Measurements from ENCODE around the gene MPG. TPM values are rescaled to one million over a fixed set of nuclear protein-coding genes. Genes with fewer than 3 reads are reported as not detected.

The MPG gene
- total and polyA plus RNA-seq, 4 donors: 25.4 to 84.1 (median 37.5) TPM

DNA sequence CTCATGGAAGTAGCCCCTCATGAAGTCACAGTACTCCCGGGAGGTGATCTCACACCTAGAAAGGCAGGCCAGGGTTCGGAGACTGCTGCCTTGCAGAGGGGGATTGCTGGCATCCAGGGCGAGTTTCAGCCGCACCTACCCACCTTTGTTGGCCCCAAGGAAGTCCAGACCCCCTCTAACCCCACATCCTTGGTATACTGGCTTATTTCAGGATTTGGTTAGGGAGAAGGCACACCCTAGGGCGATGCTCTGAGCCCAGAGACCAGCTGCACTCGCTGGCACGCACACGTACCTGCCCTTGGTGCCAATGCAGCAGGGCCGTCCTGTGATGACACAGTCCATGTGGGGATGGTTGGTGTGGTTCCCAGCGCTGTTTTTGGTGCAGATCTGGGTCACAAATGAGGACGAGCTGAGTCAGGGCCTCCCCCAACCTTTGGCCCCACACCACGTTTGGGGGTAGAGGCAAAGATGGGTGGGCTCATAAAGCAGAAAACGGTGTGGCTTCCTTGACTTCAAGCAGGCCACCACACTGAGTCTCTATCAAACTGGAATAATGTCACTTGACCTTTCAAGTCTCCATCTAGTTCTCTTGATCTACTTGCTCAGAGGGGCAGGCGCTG, 18.5 kb upstream of the MPG start:
- H3K9me3 ChIP-seq (ENCODE audit: control insufficient read depth in 4 of 4, low read length in 3 of 4): no peaks in the 10 kb centered on the region
- H3K4me3 ChIP-seq (ENCODE audit: low read depth in 1 of 3, low read length in 3 of 3): no peak overlapping the region
- 90% methylated on average over 14 of the region's 14 CpGs for WGBS
- H3K9ac ChIP-seq (ENCODE audit: low read depth in 1 of 2, low read length in 2 of 2): no peak overlapping the region
- no peak overlapping the region for H3K27ac ChIP-seq (ENCODE audit: low read depth in 1 of 2, low read length in 2 of 2)
- peaks cover 0 to 9% (median 2%) of the 10 kb centered on the region in 4 donors for H3K4me1 ChIP-seq (ENCODE audit: control insufficient read depth in 4 of 4, insufficient read depth in 4 of 4, low read length in 3 of 4)
- TF ChIP-seq FOXA1 (IDR thresholded peaks at IDR 0.05) (no peak), MAX (IDR thresholded peaks at IDR 0.05) (no peak), HNF4A (conservative IDR thresholded peaks at IDR 0.05) (no peak), NR2F2 (IDR thresholded peaks at IDR 0.05) (no peak), TAF1 (conservative IDR thresholded peaks at IDR 0.05) (no peak), HNF4G (IDR thresholded peaks at IDR 0.05) (no peak), SP1 (IDR thresholded peaks at IDR 0.05) (no peak), YY1 (IDR thresholded peaks at IDR 0.05) (no peak), RAD21 (IDR thresholded peaks at IDR 0.05) (no peak), FOXA2 (IDR thresholded peaks at IDR 0.05) (no peak), GABPA (IDR thresholded peaks at IDR 0.05 in 1 of 2, conservative IDR thresholded peaks at IDR 0.05 in 1 of 2) (no peak), JUND (IDR thresholded peaks at IDR 0.05) (no peak)
- TF ChIP-seq, protein P1, sequence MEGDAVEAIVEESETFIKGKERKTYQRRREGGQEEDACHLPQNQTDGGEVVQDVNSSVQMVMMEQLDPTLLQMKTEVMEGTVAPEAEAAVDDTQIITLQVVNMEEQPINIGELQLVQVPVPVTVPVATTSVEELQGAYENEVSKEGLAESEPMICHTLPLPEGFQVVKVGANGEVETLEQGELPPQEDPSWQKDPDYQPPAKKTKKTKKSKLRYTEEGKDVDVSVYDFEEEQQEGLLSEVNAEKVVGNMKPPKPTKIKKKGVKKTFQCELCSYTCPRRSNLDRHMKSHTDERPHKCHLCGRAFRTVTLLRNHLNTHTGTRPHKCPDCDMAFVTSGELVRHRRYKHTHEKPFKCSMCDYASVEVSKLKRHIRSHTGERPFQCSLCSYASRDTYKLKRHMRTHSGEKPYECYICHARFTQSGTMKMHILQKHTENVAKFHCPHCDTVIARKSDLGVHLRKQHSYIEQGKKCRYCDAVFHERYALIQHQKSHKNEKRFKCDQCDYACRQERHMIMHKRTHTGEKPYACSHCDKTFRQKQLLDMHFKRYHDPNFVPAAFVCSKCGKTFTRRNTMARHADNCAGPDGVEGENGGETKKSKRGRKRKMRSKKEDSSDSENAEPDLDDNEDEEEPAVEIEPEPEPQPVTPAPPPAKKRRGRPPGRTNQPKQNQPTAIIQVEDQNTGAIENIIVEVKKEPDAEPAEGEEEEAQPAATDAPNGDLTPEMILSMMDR (IDR thresholded peaks at IDR 0.05; ENCODE audit: low read depth, low read length, missing input control): no peak
- TF ChIP-seq, protein P2, sequence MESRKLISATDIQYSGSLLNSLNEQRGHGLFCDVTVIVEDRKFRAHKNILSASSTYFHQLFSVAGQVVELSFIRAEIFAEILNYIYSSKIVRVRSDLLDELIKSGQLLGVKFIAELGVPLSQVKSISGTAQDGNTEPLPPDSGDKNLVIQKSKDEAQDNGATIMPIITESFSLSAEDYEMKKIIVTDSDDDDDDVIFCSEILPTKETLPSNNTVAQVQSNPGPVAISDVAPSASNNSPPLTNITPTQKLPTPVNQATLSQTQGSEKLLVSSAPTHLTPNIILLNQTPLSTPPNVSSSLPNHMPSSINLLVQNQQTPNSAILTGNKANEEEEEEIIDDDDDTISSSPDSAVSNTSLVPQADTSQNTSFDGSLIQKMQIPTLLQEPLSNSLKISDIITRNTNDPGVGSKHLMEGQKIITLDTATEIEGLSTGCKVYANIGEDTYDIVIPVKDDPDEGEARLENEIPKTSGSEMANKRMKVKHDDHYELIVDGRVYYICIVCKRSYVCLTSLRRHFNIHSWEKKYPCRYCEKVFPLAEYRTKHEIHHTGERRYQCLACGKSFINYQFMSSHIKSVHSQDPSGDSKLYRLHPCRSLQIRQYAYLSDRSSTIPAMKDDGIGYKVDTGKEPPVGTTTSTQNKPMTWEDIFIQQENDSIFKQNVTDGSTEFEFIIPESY (IDR thresholded peaks at IDR 0.05): no peak
- TF ChIP-seq, protein P3, sequence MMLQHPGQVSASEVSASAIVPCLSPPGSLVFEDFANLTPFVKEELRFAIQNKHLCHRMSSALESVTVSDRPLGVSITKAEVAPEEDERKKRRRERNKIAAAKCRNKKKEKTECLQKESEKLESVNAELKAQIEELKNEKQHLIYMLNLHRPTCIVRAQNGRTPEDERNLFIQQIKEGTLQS (IDR thresholded peaks at IDR 0.05): no peak
- H3K36me3 ChIP-seq (ENCODE audit: control insufficient read depth in 4 of 4, insufficient read depth in 3 of 4, low read depth in 1 of 4, low read length in 3 of 4): peaks cover 4 to 36% (median 9%) of the 10 kb centered on the region in 4 donors
- no peaks in the 10 kb centered on the region for H3K27me3 ChIP-seq (ENCODE audit: control insufficient read depth in 4 of 4, insufficient read depth in 4 of 4, low read length in 3 of 4)
- DNase-seq (ENCODE audit: low spot score): no peak

DNA sequence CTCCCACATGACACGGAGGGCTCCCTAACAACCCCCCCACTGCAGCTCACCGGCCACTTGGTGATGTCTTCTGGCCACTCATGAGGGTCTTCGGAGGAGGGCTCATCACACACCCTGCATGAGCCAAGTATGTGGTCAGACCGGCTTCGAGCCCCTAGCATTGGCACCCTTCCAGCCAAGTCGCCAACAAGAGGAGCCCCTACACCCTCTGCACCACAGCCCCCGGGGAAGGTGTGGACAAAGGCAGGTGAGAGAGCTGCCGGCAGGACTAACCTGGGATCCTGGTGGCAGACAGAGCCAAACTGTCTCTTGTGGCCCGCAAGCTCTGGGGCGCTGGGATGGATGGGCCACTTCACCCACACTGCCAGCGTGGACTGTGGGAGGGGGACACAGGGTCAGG, 17.9 kb upstream of the MPG start:
- H3K4me1 ChIP-seq (ENCODE audit: control insufficient read depth in 4 of 4, insufficient read depth in 4 of 4, low read length in 3 of 4): peaks cover 0 to 9% (median 2%) of the 10 kb centered on the region in 4 donors
- peaks cover 4 to 36% (median 9%) of the 10 kb centered on the region in 4 donors for H3K36me3 ChIP-seq (ENCODE audit: control insufficient read depth in 4 of 4, insufficient read depth in 3 of 4, low read depth in 1 of 4, low read length in 3 of 4)
- TF ChIP-seq FOXA1 (IDR thresholded peaks at IDR 0.05): no peak
- TF ChIP-seq JUND (IDR thresholded peaks at IDR 0.05): no peak
- TF ChIP-seq HNF4G (IDR thresholded peaks at IDR 0.05): no peak
- no peak overlapping the region for H3K27ac ChIP-seq (ENCODE audit: low read depth in 1 of 2, low read length in 2 of 2)
- WGBS: 92% methylated on average over 11 of the region's 11 CpGs
- no peaks in the 10 kb centered on the region for H3K9me3 ChIP-seq (ENCODE audit: control insufficient read depth in 4 of 4, low read length in 3 of 4)
- H3K27me3 ChIP-seq (ENCODE audit: control insufficient read depth in 4 of 4, insufficient read depth in 4 of 4, low read length in 3 of 4): no peaks in the 10 kb centered on the region
- no peak overlapping the region for H3K4me3 ChIP-seq (ENCODE audit: low read depth in 1 of 3, low read length in 3 of 3)
- no peak for DNase-seq (ENCODE audit: low spot score)
- H3K9ac ChIP-seq (ENCODE audit: low read depth in 1 of 2, low read length in 2 of 2): no peak overlapping the region

Measured in liver (tissue), 9 donors.